ENCODE results near the gene FEN1. TPM values are rescaled to one million over a fixed set of nuclear protein-coding genes. Genes with fewer than 3 reads are reported as not detected.

Gene FEN1
- total RNA-seq, 1 experiment from 2014 or later = 21.5 TPM

- no peaks in the 10 kb centered on the region for H3K9me3 Mint-ChIP-seq (ENCODE audit: unreplicated experiment)
- POLR2A ChIA-PET = no interaction called here
- no peak overlapping the region for H3K27ac Mint-ChIP-seq (ENCODE audit: low read depth, unreplicated experiment)
- TF ChIP-seq CTCF (IDR thresholded peaks at IDR 0.05; ENCODE audit: unreplicated experiment) = no peak
- intact Hi-C loops (cut with micrococcal nuclease) = no loop called here
- H3K4me3 Mint-ChIP-seq (ENCODE audit: unreplicated experiment) = no peak overlapping the region
- BruUV-seq (replicated peaks) = no TSS peak
- no peaks in the 10 kb centered on the region for H3K27me3 Mint-ChIP-seq (ENCODE audit: insufficient read depth, unreplicated experiment)
- peaks cover 5% of the 10 kb centered on the region for H3K4me1 Mint-ChIP-seq (ENCODE audit: insufficient read depth, unreplicated experiment)
- CTCF ChIA-PET = interaction anchor here (0.6 to 12.8 kb wide), 10 partner anchors 9 to 321 kb away, joined by 3 to 148 read pairs (median 6); no protein-coding TSS in a partner anchor
- peak; percentile 42 for DNase-seq (ENCODE audit: unreplicated experiment)
- peaks cover 20% of the 10 kb centered on the region for H3K36me3 Mint-ChIP-seq (ENCODE audit: insufficient read depth, unreplicated experiment)
Observed at GRCh38 chr11:61787928-61788491, 4.7 kb upstream of the FEN1 start.

- CTCF ChIA-PET = interaction anchor here (0.6 to 12.8 kb wide), 7 partner anchors 9 to 356 kb away, joined by 3 to 148 read pairs (median 4); no protein-coding TSS in a partner anchor
Observed at GRCh38 chr11:61791737-61792309, 888 bp upstream of the FEN1 start.

GRCh38 chr11:61793083-61793828 lies 545 bp downstream of the FEN1 start:
- no peaks in the 10 kb centered on the region for H3K9me3 Mint-ChIP-seq (ENCODE audit: unreplicated experiment)
- ChIA-PET CTCF (interaction anchor here (0.5 to 12.8 kb wide), 10 partner anchors 25 to 875 kb away, joined by 3 to 148 read pairs (median 5); no protein-coding TSS in a partner anchor), POLR2A (interaction anchor here (0.7 to 4.0 kb wide), 15 partner anchors 9 to 363 kb away, joined by 3 to 26 read pairs (median 4); partner anchors contain the start of genes BEST1, CPSF7, FADS1 and FTH1)
- no peak for DNase-seq (ENCODE audit: unreplicated experiment)
- H3K4me1 Mint-ChIP-seq (ENCODE audit: insufficient read depth, unreplicated experiment) = peaks cover 11% of the 10 kb centered on the region
- no peak for TF ChIP-seq CTCF (IDR thresholded peaks at IDR 0.05; ENCODE audit: unreplicated experiment)
- intact Hi-C loops (cut with micrococcal nuclease) = no loop called here
- peaks cover 31% of the 10 kb centered on the region for H3K36me3 Mint-ChIP-seq (ENCODE audit: insufficient read depth, unreplicated experiment)
- H3K27me3 Mint-ChIP-seq (ENCODE audit: insufficient read depth, unreplicated experiment) = no peaks in the 10 kb centered on the region
- BruUV-seq (replicated peaks) = TSS peak; percentile 55
- peak overlapping the region; percentile 98 for H3K27ac Mint-ChIP-seq (ENCODE audit: low read depth, unreplicated experiment)
- H3K4me3 Mint-ChIP-seq (ENCODE audit: unreplicated experiment) = peak overlapping the region; percentile 81

More at GRCh38 chr11:61791737-61792309, 888 bp upstream of the FEN1 start:
- BruUV-seq (replicated peaks) = TSS peak; percentile 82
- Mint-ChIP-seq H3K27ac (ENCODE audit: low read depth, unreplicated experiment) (peak overlapping the region; percentile 98), H3K36me3 (ENCODE audit: insufficient read depth, unreplicated experiment) (peaks cover 36% of the 10 kb centered on the region), H3K9me3 (ENCODE audit: unreplicated experiment) (no peaks in the 10 kb centered on the region), H3K4me1 (ENCODE audit: insufficient read depth, unreplicated experiment) (peaks cover 11% of the 10 kb centered on the region), H3K27me3 (ENCODE audit: insufficient read depth, unreplicated experiment) (no peaks in the 10 kb centered on the region), H3K4me3 (ENCODE audit: unreplicated experiment) (peak overlapping the region; percentile 81)
- peak; percentile 86 for DNase-seq (ENCODE audit: unreplicated experiment)
- TF ChIP-seq CTCF (IDR thresholded peaks at IDR 0.05; ENCODE audit: unreplicated experiment) = no peak
- intact Hi-C loops (cut with micrococcal nuclease) = loop anchor here (1.0 kb wide), 1 partner anchor 99 kb away; the partner anchor contains the start of gene FADS3
- POLR2A ChIA-PET = interaction anchor here (0.9 to 4.0 kb wide), 10 partner anchors 9 to 362 kb away, joined by 3 to 26 read pairs (median 5); partner anchors contain the start of genes BEST1, CPSF7, FADS1 and FTH1

DNA sequence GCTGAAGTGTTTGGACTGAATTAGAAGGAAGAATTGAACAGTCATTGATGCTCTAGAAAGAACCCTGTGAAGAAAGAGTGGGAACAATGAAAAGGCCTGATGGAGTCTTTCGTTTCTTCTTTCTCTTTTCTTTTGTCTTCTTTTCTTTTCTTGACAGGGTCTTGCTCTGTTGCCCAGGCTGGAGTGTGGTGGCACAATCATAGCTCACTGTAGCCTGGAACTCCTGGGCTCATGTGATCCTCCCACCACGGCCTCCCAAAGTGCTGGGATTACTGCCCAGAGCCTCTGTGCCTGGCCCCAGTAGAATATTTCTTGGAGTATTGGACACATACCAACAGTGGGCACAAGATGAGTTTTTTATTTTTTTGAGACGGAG lies 1.1 kb downstream of the FEN1 start:
- ChIA-PET CTCF (interaction anchor here (0.9 to 12.8 kb wide), 9 partner anchors 24 to 315 kb away, joined by 3 to 148 read pairs (median 5); no protein-coding TSS in a partner anchor), POLR2A (interaction anchor here (0.7 to 4.0 kb wide), 8 partner anchors 9 to 267 kb away, joined by 3 to 26 read pairs (median 7); partner anchors contain the start of genes FADS1 and FTH1)
- Mint-ChIP-seq H3K27ac (ENCODE audit: low read depth, unreplicated experiment) (peak overlapping the region; percentile 98), H3K4me3 (ENCODE audit: unreplicated experiment) (peak overlapping the region; percentile 81), H3K27me3 (ENCODE audit: insufficient read depth, unreplicated experiment) (no peaks in the 10 kb centered on the region), H3K4me1 (ENCODE audit: insufficient read depth, unreplicated experiment) (peaks cover 11% of the 10 kb centered on the region), H3K36me3 (ENCODE audit: insufficient read depth, unreplicated experiment) (peaks cover 30% of the 10 kb centered on the region), H3K9me3 (ENCODE audit: unreplicated experiment) (no peaks in the 10 kb centered on the region)
- no peak for TF ChIP-seq CTCF (IDR thresholded peaks at IDR 0.05; ENCODE audit: unreplicated experiment)
- intact Hi-C loops (cut with micrococcal nuclease) = no loop called here
- no peak for DNase-seq (ENCODE audit: unreplicated experiment)
- BruUV-seq (replicated peaks) = no TSS peak

All from MCF 10A (cell line).